Muscle layer of duodenum (tissue), 2 donors: ENCODE measurements around the gene SRRT.

ENCODE experiments used
- H3K27ac ChIP-seq: one replicate; pipeline ENCODE4 v1.7.0; 2013; ENCODE audit warnings: mild to moderate bottlenecking, low read length
- H3K27me3 ChIP-seq: one replicate; pipeline ENCODE4 v1.7.0; 2013; ENCODE audit warnings: low read depth, mild to moderate bottlenecking, control low read depth, low read length
- H3K36me3 ChIP-seq, 2 donors: one replicate each; pipeline ENCODE4 v1.7.0; 2013; ENCODE audit warnings: low read length in 2 of 2, control low read depth in 1 of 2, mild to moderate bottlenecking in 1 of 2; ENCODE audit not compliant: insufficient read depth in 2 of 2, control insufficient read depth in 1 of 2
- H3K4me1 ChIP-seq, 2 donors: one replicate each; pipeline ENCODE4 v1.7.0; 2013; ENCODE audit warnings: low read length in 2 of 2, mild to moderate bottlenecking in 2 of 2, control low read depth in 1 of 2, moderate library complexity in 1 of 2; ENCODE audit not compliant: insufficient read depth in 2 of 2, control insufficient read depth in 1 of 2
- H3K4me3 ChIP-seq, 2 donors: one replicate each; pipeline ENCODE4 v1.7.0; 2013; ENCODE audit warnings: low read length in 2 of 2, low read depth in 1 of 2, mild to moderate bottlenecking in 1 of 2
- H3K9me3 ChIP-seq, 2 donors: one replicate each; pipeline ENCODE4 v1.7.0; 2013; ENCODE audit warnings: low read length in 2 of 2, control low read depth in 1 of 2, mild to moderate bottlenecking in 1 of 2; ENCODE audit not compliant: control insufficient read depth in 1 of 2
- donor health status: healthy.

Gene SRRT

DNA sequence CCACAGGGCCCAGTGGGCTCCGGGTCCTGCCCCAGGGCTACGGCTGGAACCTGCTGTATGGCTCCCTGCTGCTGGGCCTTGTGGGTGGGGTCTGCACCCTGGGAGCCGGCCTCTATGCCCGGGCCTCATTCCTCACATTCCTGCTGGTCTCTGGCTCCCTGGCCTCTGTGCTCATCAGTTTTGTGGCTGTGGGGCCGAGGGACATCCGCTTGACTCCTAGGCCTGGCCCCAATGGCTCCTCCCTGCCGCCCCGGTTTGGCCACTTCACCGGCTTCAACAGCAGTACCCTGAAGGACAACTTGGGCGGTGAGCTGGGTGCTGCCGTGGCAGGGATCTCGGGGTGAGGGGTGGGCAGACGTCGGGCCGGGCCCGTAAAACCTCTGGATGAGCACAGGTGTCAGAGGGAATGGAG is 18.0 kb upstream of the SRRT start:
- no peaks in the 10 kb centered on the region for H3K9me3 ChIP-seq
- no peak overlapping the region for H3K4me3 ChIP-seq
- peaks cover 2 to 15% of the 10 kb centered on the region in 2 donors for H3K4me1 ChIP-seq
- H3K27me3 ChIP-seq = no peaks in the 10 kb centered on the region
- H3K36me3 ChIP-seq = peaks cover 13 to 42% of the 10 kb centered on the region in 2 donors
- no peak overlapping the region for H3K27ac ChIP-seq

- Histone ChIP-seq H3K27ac (no peak overlapping the region), H3K4me1 (peaks cover 5 to 9% of the 10 kb centered on the region in 2 donors), H3K27me3 (no peaks in the 10 kb centered on the region), H3K9me3 (no peaks in the 10 kb centered on the region), H3K4me3 (no peak overlapping the region), H3K36me3 (peaks cover 21 to 51% of the 10 kb centered on the region in 2 donors)
Observed at GRCh38 chr7:100859856-100860255, 15.0 kb upstream of the SRRT start.

- H3K36me3 ChIP-seq = peaks cover 21 to 51% of the 10 kb centered on the region in 2 donors
Observed at GRCh38 chr7:100860702-100861615, 13.9 kb upstream of the SRRT start.

DNA sequence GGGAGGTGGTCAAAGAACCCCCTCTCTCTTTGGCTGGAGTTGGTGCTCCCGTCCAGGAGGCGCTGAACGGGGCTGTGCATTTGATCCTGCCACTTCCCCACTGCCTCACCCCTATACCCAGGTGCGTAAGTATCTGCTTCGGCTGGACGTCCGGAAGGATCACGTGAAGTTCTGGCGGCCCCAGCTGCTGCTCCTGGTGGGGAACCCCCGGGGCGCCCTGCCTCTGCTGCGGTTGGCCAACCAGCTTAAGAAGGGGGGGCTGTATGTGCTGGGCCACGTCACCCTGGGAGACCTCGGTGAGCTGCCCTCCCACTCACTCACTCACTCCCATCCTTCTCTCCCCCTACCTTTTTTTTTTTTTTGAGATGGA is 13.3 kb upstream of the SRRT start:
- Histone ChIP-seq H3K36me3 (peaks cover 21 to 51% of the 10 kb centered on the region in 2 donors), H3K4me3 (no peak overlapping the region), H3K4me1 (peaks cover 7 to 20% of the 10 kb centered on the region in 2 donors), H3K27me3 (no peaks in the 10 kb centered on the region), H3K9me3 (no peaks in the 10 kb centered on the region), H3K27ac (no peak overlapping the region)

More at GRCh38 chr7:100860702-100861615, 13.9 kb upstream of the SRRT start:
- Histone ChIP-seq H3K9me3 (no peaks in the 10 kb centered on the region), H3K4me3 (no peak overlapping the region), H3K27ac (no peak overlapping the region), H3K27me3 (no peaks in the 10 kb centered on the region), H3K4me1 (peaks cover 5 to 13% of the 10 kb centered on the region in 2 donors)

- H3K27me3 ChIP-seq = no peaks in the 10 kb centered on the region
- peaks cover 21 to 41% of the 10 kb centered on the region in 2 donors for H3K36me3 ChIP-seq
- no peaks in the 10 kb centered on the region for H3K9me3 ChIP-seq
- no peak overlapping the region for H3K4me3 ChIP-seq
- H3K4me1 ChIP-seq = peaks cover 10 to 29% of the 10 kb centered on the region in 2 donors
- no peak overlapping the region for H3K27ac ChIP-seq
Observed at GRCh38 chr7:100863406-100863950, 11.4 kb upstream of the SRRT start.

GRCh38 chr7:100864263-100864845 is 10.5 kb upstream of the SRRT start:
- Histone ChIP-seq H3K9me3 (no peaks in the 10 kb centered on the region), H3K4me3 (no peak overlapping the region), H3K4me1 (peaks cover 10 to 35% of the 10 kb centered on the region in 2 donors), H3K27me3 (no peaks in the 10 kb centered on the region), H3K36me3 (peaks cover 21 to 33% of the 10 kb centered on the region in 2 donors), H3K27ac (no peak overlapping the region)

- peaks cover 10 to 35% of the 10 kb centered on the region in 2 donors for H3K4me1 ChIP-seq
- H3K27me3 ChIP-seq = no peaks in the 10 kb centered on the region
- H3K36me3 ChIP-seq = peaks cover 13 to 24% of the 10 kb centered on the region in 2 donors
- H3K27ac ChIP-seq = peak overlapping the region; percentile 16
- peak overlapping the region in 1 of 2 donors; percentile 35 for H3K4me3 ChIP-seq
- H3K9me3 ChIP-seq = no peaks in the 10 kb centered on the region
Observed at GRCh38 chr7:100865372-100865911, 9.5 kb upstream of the SRRT start.

GRCh38 chr7:100865938-100866728 is 8.8 kb upstream of the SRRT start:
- peak overlapping the region; percentile 84 for H3K27ac ChIP-seq
- peak overlapping the region; percentile 73 to 81 for H3K4me3 ChIP-seq
- H3K36me3 ChIP-seq = peaks cover 8 to 24% of the 10 kb centered on the region in 2 donors
- H3K27me3 ChIP-seq = no peaks in the 10 kb centered on the region
- H3K9me3 ChIP-seq = no peaks in the 10 kb centered on the region
- peaks cover 10 to 35% of the 10 kb centered on the region in 2 donors for H3K4me1 ChIP-seq

GRCh38 chr7:100866729-100867039 is 8.2 kb upstream of the SRRT start:
- Histone ChIP-seq H3K9me3 (no peaks in the 10 kb centered on the region), H3K4me1 (peaks cover 10 to 35% of the 10 kb centered on the region in 2 donors), H3K27ac (peak overlapping the region; percentile 84), H3K4me3 (peak overlapping the region; percentile 73 to 81), H3K27me3 (no peaks in the 10 kb centered on the region), H3K36me3 (peaks cover 8 to 24% of the 10 kb centered on the region in 2 donors)

- peak within 1 kb of the TSS; percentile 73 to 81 for H3K4me3 ChIP-seq
- peak within 1 kb of the TSS; percentile 84 for H3K27ac ChIP-seq
- H3K27me3 ChIP-seq = no peaks in the 10 kb centered on the region
- H3K36me3 ChIP-seq = peaks cover 9 to 24% of the 10 kb centered on the region in 2 donors
- peaks cover 10 to 35% of the 10 kb centered on the region in 2 donors for H3K4me1 ChIP-seq
- no peaks in the 10 kb centered on the region for H3K9me3 ChIP-seq
Observed at GRCh38 chr7:100867040-100867775, 7.7 kb upstream of the SRRT start, which contains the start of gene TRIP6. Gene TRIP6 (plus strand): TSS chr7:100867387. CDS start chr7:100867498, 111 bp downstream.
